ENCODE results near the gene EEPD1. TPM values are rescaled to one million over a fixed set of nuclear protein-coding genes. Genes with fewer than 3 reads are reported as not detected.

Gene EEPD1
- total and polyA plus RNA-seq, 2 donors (not counting 3 experiments of a cell fraction or from before 2014, with no cell fraction given) = 0.40 to 0.42 TPM

GRCh38 chr7:36344622-36345021 lies 191.6 kb downstream of the EEPD1 start:
- ChIA-PET POLR2A (no interaction called here), CTCF (no interaction called here)
- BruUV-seq (replicated peaks) = no TSS peak
- intact Hi-C loops (cut with micrococcal nuclease) (no loop called here), dilution Hi-C loops (cut with MboI; ENCODE audit: extremely low pct_ligation_motif_present, low sequenced_read_pairs) (no loop called here)
- no peak overlapping the region for H3K4me3 ChIP-seq (replicated peaks in 1 of 3; ENCODE audit: insufficient read depth in 1 of 3, low read depth in 1 of 3, low read length in 3 of 3)
- peaks cover 10% of the 10 kb centered on the region for H3K4me1 ChIP-seq (ENCODE audit: control insufficient read depth, extremely low read depth, insufficient read depth, low read length)
- no peaks in the 10 kb centered on the region for H3K79me2 ChIP-seq (ENCODE audit: control insufficient read depth, insufficient read depth, low read length)
- FAIRE-seq (no peak), DNase-seq (ENCODE audit: low read depth, low spot score) (no peak)
- H2AFZ ChIP-seq (ENCODE audit: low read depth, low read length) = no peak overlapping the region
- no peak overlapping the region for H3K27ac ChIP-seq (ENCODE audit: insufficient read depth, low read depth, low read length)
- no peaks in the 10 kb centered on the region for H3K9me1 ChIP-seq (replicated peaks; ENCODE audit: control insufficient read depth, extremely low read depth, insufficient read depth, low read length)
- no peak overlapping the region for H3K9ac ChIP-seq (replicated peaks; ENCODE audit: extremely low read depth, insufficient read depth, low read length)
- no peaks in the 10 kb centered on the region for H3K9me3 ChIP-seq (replicated peaks; ENCODE audit: control insufficient read depth, insufficient read depth, low read length)
- no peak overlapping the region for H3K4me2 ChIP-seq (ENCODE audit: insufficient read depth, low read length)
- no peak for TF ChIP-seq GATA2 (IDR thresholded peaks at IDR 0.05; ENCODE audit: insufficient read depth, insufficient read length, low read depth, low read length)
- TF ChIP-seq POLR2A (IDR thresholded peaks at IDR 0.05; ENCODE audit: low read depth, low read length) = no peak
- no peak for TF ChIP-seq EZH2 (IDR thresholded peaks at IDR 0.05; ENCODE audit: borderline replicate concordance, low read depth, low read length, severe bottlenecking)
- no peak for TF ChIP-seq JUN (IDR thresholded peaks at IDR 0.05; ENCODE audit: borderline replicate concordance, insufficient read depth, insufficient read length, low read depth)
- TF ChIP-seq MYC (IDR thresholded peaks at IDR 0.05; ENCODE audit: low read depth, low read length) = no peak
- no peak for TF ChIP-seq POLR2AphosphoS5 (IDR thresholded peaks at IDR 0.05; ENCODE audit: insufficient read depth, low read depth, low read length)
- no peak for TF ChIP-seq FOS (IDR thresholded peaks at IDR 0.05; ENCODE audit: borderline replicate concordance, insufficient read depth, low read length)
- no peak for TF ChIP-seq MAX (IDR thresholded peaks at IDR 0.05; ENCODE audit: insufficient read depth, insufficient read length)
- TF ChIP-seq CTCF (IDR thresholded peaks at IDR 0.05; ENCODE audit: extremely low read depth in 1 of 2, insufficient read depth in 1 of 2, low read depth in 1 of 2, low read length in 2 of 2) = no peak
- no peaks in the 10 kb centered on the region for H4K20me1 ChIP-seq (replicated peaks; ENCODE audit: control insufficient read depth, extremely low read depth, insufficient read depth, low read length)
- H3K27me3 ChIP-seq (ENCODE audit: control insufficient read depth in 2 of 2, insufficient read depth in 2 of 2, low read length in 2 of 2) = no peaks in the 10 kb centered on the region
- H3K36me3 ChIP-seq (ENCODE audit: control insufficient read depth in 2 of 2, extremely low read depth in 1 of 2, insufficient read depth in 2 of 2, low read length in 2 of 2) = no peaks in the 10 kb centered on the region
